HG03460 (cell line): Measurements from ENCODE around the gene PI4K2B.
A peak's percentile ranks its signal among the peaks of the same experiment; 100 is the strongest.
"Not testable (repeated sequence)": the region's sequence is repeated elsewhere in the genome, so short reads cannot be mapped to it uniquely, and the experiment has no call there.

Experiments
- ATAC-seq: cut with Tn5 transposase; IDR thresholded peaks from one replicate; pipeline ENCODE4 v1.9.1; 2021; ENCODE audit not compliant: unreplicated experiment

The PI4K2B gene

GRCh38 chr4:25303578-25303977 lies 69.7 kb downstream of the PI4K2B start:
- no peak for ATAC-seq

- no peak for ATAC-seq
Measured at GRCh38 chr4:25306518-25307057, 72.8 kb downstream of the PI4K2B start.

- no peak for ATAC-seq
Measured at GRCh38 chr4:25307596-25307995, 73.8 kb downstream of the PI4K2B start.

DNA sequence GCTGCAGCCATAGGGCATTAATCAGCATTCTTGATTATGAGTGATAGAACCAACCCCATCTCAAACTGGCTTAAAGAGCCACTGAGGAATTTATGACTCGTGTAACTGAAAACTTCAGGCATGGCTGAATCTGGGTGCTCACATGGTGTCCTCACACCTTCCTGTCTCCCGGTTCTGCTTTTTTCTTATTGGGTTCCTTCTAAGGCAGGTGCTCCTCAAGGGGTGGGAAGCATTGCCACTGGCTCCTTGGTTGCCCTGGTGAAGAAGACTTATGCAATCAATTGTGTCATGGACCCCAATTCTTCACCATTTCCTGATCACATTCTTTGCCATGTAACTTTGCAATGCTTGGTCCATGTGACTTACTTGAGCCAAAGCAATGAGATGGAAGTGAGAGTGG lies 74.5 kb downstream of the PI4K2B start:
- no peak for ATAC-seq

DNA sequence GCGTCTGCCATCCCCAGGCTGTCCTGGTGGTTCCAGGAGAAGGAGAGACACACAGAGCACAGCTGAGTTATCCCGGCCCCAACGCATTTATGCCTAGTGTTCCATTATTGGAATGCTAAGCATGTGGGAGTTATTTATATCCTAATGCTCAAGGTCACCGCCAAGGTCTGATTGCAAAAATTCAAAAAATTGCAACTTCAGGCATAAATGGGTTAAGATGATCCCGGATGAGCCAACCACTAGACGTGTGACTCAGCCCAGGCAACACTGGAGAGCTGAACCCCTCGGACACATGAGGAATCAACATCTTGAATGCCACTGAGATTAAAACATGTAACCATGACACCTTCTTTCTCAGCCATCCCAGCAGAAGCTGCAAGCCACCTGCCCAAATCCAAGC lies 74.9 kb downstream of the PI4K2B start:
- no peak for ATAC-seq

DNA sequence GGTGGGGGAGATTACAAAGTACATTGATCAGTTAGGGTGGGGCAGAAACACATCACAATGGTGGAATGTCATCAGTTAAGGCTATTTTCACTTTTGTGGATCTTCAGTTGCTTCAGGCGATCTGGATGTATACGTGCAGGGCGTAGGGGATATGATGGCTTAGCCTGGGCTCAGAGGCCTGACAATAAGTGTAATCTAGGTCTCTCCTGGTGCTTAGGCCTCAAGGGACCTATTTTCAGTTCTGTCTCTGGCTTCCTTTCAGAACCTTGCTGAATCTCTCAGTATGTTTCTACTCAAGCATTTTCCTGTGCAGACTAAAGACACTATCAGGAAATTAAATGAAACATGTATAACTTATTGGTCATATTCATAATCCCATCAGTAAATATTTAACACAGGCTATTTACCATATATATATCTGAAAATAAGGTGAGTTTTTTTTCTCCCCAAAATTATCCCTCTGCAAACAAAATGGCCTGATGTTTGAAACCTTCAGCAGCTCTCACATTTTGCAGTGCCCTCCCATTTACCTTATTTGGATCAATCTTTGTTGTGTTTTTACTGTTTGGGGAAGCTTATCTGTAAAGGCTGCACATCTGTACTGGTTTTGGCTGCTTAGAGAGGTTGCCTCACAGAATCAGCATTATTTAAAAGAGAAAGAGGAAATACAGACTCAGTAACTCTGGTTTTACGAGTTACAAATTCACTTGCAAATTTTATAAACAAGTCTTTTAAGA lies 76.4 kb downstream of the PI4K2B start:
- ATAC-seq = peak; percentile 59

- peak; percentile 5 for ATAC-seq
Measured at GRCh38 chr4:25310803-25311166, 77.0 kb downstream of the PI4K2B start.

GRCh38 chr4:25312496-25313200 lies 78.8 kb downstream of the PI4K2B start, which contains the start of gene ZCCHC4:
Gene ZCCHC4, plus strand, starts transcription at chr4:25312774. Its CDS starts 36 bp downstream, at chr4:25312810.
- peak; percentile 77 for ATAC-seq

DNA sequence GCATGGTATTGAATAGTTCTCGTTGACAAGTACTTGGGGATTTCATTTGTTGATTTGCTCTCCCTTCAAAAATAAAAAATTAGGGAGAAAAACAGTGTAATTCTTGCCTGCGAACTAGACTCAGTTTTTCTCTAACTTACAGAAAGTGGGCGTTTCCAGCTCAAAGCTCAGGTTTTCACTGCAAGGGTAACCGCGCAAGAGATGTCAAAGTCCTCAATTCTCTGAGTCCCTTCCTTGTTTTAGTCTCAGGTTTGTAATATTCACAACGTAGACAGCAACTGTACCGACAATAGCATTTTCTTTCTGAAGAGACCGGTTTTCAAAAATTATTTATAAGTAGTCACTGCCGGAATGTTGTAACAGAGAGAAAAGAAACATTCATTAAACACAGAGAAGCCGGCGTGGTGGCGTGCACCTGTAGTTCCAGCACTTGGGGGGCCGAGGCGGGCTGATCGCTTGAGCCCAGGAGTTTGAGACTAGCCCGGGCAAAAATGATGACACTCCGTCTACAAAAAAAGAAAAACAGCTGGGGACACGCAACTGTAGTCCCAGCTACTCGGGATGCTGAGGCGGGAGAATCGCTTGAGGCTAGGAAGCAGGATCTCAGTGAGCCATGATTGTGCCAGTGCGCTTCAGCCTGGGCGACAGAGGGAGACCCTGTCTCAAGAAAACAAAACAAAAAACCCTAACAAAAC lies 79.5 kb downstream of the PI4K2B start:
- ATAC-seq = no peak

DNA sequence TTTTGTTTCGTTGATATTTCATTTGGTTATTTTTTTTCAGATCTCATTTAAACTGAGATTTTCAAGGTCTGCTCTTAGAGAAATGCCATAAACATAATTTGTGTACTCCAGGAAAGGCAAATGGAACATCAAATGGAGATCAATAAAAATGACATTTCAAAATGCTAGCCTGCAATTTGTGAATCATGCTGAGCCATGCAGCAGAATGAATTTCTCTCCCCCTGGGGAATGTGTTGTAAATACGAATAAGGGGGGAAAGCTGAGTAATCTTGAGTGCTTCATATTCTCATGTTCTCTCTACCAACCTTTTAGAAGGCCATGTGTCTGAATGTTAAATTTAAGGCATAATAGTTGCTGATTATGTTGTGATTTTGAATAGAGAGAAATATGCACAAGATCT lies 86.5 kb downstream of the PI4K2B start:
- ATAC-seq = no peak

GRCh38 chr4:25320773-25321172 lies 86.9 kb downstream of the PI4K2B start:
- ATAC-seq = no peak

DNA sequence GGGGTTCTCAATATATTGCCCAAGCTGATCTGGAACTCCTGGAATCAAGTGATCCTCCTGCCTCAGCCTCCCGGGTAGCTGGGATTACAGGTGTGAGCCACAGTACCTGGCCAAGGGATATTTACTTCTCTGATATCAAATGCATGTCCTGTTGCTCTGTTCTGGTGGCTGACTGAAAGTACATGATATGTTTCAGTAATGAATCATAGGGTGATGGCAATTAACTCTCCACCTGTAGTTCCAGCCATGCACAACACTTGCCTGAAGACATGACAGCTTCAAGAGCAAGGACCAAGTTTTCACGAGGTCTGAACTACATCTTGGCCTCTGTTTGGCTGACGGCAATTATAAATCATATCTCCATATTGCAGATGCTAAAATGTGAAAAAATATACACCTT lies 87.9 kb downstream of the PI4K2B start:
- no peak for ATAC-seq

DNA sequence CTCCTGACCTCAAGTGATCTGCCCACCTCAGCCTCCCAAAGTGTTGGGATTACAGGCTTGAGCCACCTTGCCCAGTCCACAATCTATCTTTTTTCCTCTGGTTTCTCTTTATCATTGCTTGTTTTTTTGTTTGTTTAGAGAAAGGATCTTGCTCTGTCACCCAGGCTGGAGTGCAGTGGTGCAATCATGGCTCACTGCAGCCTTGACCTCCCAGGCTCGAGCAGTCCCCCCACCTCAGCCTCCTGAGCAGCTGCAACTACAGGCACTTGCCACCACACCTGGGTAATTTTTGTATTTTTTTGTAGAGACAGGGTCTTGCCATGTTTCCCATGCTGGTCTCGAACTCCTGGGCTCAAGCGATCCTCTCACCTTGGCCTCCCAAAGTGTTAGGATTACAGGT lies 94.6 kb downstream of the PI4K2B start:
- ATAC-seq = not testable (repeated sequence)
